Hypothalamus (tissue), 51 donors: ENCODE measurements around the gene GFOD2.

Source experiments
- DNase-seq, 51 donors: peaks; one replicate each; lab custom pipeline; 2025; lab: John Stamatoyannopoulos, UW

GFOD2 gene

GRCh38 chr16:67648088-67648763 is 70.9 kb downstream of the GFOD2 start:
- DNase-seq: no peak

GRCh38 chr16:67647681-67648080 is 71.4 kb downstream of the GFOD2 start:
- no peak for DNase-seq

GRCh38 chr16:67647111-67647651 is 71.9 kb downstream of the GFOD2 start:
- no peak for DNase-seq

GRCh38 chr16:67645397-67646121 is 73.6 kb downstream of the GFOD2 start:
- DNase-seq: no peak

- no peak for DNase-seq
Observed at GRCh38 chr16:67644038-67644437, 75.1 kb downstream of the GFOD2 start.

GRCh38 chr16:67641779-67642708 is 77.1 kb downstream of the GFOD2 start:
- DNase-seq: peak in 41 of 51 donors; percentile 14 to 84 (median 62)

GRCh38 chr16:67637625-67638024 is 81.5 kb downstream of the GFOD2 start:
- no peak for DNase-seq

- DNase-seq: no peak
Observed at GRCh38 chr16:67636713-67637112, 82.4 kb downstream of the GFOD2 start.

GRCh38 chr16:67632415-67633172 is 86.5 kb downstream of the GFOD2 start:
- DNase-seq: peak in 4 of 51 donors; percentile 16 to 69 (median 28)

GRCh38 chr16:67628216-67628615 is 90.9 kb downstream of the GFOD2 start:
- no peak for DNase-seq
